GM12801 (cell line): ENCODE data around the gene CD47.

ENCODE experiments used
- TF ChIP-seq, protein P1 (sequence below): IDR thresholded peaks from one replicate; pipeline ENCODE4 v1.5.1; 2011; ENCODE audit warnings: control low read depth; ENCODE audit not compliant: insufficient read length; ENCODE audit errors: extremely low read depth

CD47 gene

DNA sequence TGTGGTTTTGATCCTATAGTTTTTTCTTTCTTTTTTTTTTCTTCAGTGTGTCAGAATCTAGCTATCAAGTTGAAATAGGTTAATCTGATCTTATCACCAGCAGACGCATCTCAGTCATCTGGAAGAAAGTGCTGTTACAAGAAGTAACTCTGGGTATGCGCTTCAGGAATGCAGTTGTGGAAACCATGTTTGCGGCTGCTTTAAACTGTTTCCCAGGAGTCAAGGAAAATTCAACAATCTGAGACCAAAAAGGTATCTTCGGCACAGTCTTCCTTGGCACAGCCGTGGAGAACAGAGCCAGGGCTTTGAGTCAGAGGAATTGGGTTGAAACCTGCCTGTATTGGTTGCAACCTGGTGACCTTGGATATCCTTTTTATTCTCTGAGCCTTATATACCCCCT lies 59.9 kb downstream of the CD47 start:
- TF ChIP-seq, protein P1, sequence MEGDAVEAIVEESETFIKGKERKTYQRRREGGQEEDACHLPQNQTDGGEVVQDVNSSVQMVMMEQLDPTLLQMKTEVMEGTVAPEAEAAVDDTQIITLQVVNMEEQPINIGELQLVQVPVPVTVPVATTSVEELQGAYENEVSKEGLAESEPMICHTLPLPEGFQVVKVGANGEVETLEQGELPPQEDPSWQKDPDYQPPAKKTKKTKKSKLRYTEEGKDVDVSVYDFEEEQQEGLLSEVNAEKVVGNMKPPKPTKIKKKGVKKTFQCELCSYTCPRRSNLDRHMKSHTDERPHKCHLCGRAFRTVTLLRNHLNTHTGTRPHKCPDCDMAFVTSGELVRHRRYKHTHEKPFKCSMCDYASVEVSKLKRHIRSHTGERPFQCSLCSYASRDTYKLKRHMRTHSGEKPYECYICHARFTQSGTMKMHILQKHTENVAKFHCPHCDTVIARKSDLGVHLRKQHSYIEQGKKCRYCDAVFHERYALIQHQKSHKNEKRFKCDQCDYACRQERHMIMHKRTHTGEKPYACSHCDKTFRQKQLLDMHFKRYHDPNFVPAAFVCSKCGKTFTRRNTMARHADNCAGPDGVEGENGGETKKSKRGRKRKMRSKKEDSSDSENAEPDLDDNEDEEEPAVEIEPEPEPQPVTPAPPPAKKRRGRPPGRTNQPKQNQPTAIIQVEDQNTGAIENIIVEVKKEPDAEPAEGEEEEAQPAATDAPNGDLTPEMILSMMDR = no peak

DNA sequence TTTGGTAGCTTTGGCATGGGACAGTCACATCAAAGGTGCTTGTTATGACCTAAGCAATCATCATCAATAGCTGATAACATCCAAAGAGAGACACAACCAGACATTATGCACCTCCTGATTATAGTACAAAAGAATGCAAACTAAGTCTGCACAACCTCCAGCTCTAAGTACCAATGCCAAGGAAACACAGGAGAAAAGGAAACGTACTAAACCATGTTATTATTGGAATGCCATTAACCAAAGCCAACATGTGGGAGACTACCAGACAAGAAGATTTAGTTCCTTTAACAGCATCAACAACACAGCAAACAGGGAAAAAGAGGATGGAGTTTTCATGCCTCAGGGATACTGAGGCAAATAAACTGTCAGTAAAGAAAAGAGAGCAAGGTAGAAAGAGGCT lies 61.4 kb downstream of the CD47 start:
- TF ChIP-seq, protein P1 = no peak

DNA sequence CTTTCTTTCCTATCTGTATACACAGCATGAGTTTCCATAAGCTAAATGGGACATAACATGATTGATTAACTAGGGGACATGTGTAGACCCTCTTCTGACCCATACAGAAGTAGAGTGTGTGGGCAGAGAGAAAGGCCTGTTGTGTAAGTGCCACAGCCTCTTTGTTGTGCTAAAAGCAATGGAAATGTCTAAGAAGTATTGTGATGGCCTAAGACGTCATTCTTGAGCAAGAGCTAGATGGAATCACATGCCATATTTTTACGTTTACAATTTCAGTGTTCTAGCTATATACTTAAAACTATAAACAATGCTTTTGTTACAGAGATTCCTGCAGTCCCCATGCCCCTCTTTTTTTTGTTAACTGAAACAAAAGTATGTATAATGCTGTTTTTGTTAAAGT lies 61.9 kb downstream of the CD47 start:
- TF ChIP-seq, protein P1 = no peak

DNA sequence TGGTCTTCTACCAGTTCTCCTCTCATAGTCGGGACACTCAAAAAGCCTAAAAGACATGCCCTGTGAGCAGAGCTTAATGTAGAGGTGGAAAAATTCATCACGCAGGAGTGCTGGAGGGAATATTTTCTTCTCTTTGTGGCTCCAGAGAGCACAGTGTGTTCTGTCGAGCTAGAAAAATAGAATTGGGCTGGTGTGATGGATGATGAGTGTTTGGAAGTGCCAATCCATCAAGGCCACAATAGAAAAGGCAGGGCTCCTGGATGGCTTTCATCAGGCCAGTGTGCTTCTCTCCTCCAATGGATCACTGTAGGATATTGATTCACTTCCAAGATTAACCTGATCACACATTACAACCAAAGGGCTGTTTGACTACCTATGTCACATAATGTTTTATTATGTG lies 65.7 kb downstream of the CD47 start:
- TF ChIP-seq, protein P1 = no peak

DNA sequence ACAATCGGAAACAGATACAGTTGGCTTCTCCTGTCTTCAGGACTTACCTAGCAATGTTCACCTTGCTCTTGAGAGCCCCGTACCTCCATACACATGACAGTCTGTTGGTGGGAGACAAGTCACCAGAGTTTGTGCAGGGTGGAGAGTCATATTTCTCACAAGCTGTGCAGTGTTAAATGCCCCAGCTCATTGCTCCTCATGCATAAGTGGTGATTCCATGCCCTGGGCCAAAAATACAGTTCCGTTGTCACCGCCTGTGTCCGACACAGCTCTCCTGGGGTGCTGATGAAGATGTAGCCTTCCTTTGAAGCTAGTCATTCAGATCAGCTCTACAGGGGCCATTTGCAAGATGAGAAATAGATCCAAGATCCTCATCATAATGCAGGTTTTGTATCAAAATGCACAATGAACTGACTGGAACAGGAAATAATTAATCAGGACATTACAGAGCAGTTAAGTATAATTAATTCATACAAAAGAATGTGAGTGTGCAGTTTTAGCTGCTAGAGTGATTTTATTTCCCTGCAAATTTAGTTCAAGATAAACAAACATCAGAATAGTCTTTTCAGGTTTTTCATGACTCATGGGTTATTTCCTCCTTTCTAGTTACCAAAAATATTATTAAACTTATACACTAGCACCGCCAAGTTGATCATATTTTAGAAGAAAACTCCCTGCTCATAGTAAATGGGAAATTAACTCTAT lies 66.5 kb downstream of the CD47 start:
- TF ChIP-seq, protein P1 = no peak

DNA sequence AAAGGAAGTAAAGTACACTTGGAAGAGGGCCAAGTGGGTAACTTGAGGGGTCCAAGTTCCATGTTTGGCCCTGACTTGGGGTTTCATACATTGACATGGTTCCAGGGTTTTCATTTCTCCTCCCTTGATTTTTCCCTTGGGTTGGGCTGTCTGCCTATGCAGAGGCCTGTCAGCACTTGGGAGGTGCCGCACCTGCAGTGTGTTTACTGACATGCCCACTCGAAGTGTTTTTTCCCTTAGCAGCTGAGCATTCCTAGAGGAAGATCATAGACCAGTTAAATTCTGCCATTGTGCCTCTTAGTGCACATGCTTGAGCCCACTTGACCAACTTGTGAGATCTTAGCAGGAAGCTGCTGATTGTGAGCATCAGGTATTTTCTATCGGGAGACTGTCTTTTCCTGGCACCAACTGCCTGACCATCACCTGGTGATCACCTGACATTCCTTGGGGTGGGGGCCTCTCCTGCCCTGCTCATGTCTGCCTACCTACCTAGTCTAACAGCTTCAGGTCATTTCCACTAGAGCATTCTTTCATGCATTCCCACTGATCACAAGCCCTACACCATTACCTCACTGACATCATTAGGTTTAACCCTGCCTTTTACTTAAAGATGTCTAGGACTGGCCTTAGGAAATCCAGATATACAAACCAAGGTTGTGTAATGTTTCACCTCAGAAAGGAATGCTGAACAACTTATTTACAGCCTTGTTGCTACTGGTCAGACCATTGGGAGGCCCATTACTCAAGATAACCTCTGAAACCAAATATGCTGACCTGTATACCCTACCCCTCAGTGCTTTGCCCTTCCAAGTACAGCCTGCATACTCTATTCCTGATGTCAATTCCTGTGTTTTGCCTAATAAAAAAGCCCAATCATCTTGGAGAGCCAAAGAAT lies 68.3 kb downstream of the CD47 start:
- TF ChIP-seq, protein P1 = no peak

DNA sequence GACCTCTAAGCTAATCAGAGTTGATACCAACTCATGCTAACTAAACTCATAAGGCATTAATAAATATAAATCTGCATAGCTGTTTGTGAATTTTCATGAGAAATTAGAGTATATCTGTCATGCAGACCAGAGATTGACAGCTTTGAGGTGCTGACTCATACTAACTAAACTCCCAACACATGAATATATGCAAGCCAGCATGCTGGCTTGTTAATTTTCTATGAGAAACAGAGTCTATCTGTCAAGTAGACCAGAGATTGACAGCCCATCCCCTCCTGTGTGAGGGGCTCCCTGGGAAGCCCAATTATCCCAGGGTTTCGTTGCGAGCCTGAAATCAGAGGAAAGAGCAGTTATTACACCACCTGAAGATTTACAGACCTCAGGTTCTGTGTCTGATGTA lies 69.3 kb downstream of the CD47 start:
- TF ChIP-seq, protein P1 = no peak
